Immature natural killer cell (primary cell): Measurements from ENCODE around the gene DUSP16. TPM values are rescaled to one million over a fixed set of nuclear protein-coding genes. Genes with fewer than 3 reads are reported as not detected.

Experiments used
- DNase-seq, 3 donors: peaks; one replicate each; pipeline ENCODE4 v3.0.0; 2022; ENCODE audit warnings: mixed read lengths in 1 of 3
- H3K27ac Mint-ChIP-seq, 6 donors: one replicate each; pipeline ENCODE4 v1.8.0; 2020; ENCODE audit warnings: mixed read lengths in 6 of 6, mild to moderate bottlenecking in 5 of 6, inconsistent platforms in 4 of 6, moderate library complexity in 3 of 6
- H3K27me3 Mint-ChIP-seq, 3 donors: one replicate each; pipeline ENCODE4 v1.8.0; 2020 to 2021; ENCODE audit warnings: low read depth in 3 of 3, mild to moderate bottlenecking in 3 of 3, mixed read lengths in 3 of 3, moderate library complexity in 3 of 3, inconsistent platforms in 1 of 3
- H3K36me3 Mint-ChIP-seq, 3 donors: one replicate each; pipeline ENCODE4 v1.8.0; 2020; ENCODE audit warnings: mixed read lengths in 3 of 3, inconsistent platforms in 2 of 3, mild to moderate bottlenecking in 2 of 3
- H3K4me1 Mint-ChIP-seq, 2 donors: one replicate each; pipeline ENCODE4 v1.8.0; 2020; ENCODE audit warnings: inconsistent platforms in 2 of 2, mild to moderate bottlenecking in 2 of 2, mixed read lengths in 2 of 2, moderate library complexity in 1 of 2
- H3K4me3 Mint-ChIP-seq, 5 donors: one replicate each; pipeline ENCODE4 v1.8.0; 2020; ENCODE audit warnings: mild to moderate bottlenecking in 5 of 5, mixed read lengths in 5 of 5, inconsistent platforms in 3 of 5, moderate library complexity in 3 of 5
- H3K9me3 Mint-ChIP-seq, 6 donors: one replicate each; pipeline ENCODE4 v1.8.0; 2020; ENCODE audit warnings: mild to moderate bottlenecking in 6 of 6, mixed read lengths in 6 of 6, inconsistent platforms in 4 of 6, moderate library complexity in 3 of 6
- polyA plus RNA-seq, 3 donors: library from polyadenylated mRNA; unstranded; fragments of 300-500 nt; fragmentation: Illumina TruSeq; gene quantifications; one replicate each; pipeline ENCODE4 v1.2.3, GENCODE V29; 2021

The DUSP16 gene
- polyA plus RNA-seq, 3 donors from 2014 or later, result 0.57 to 0.78 TPM; not detected in 1

- H3K4me1 Mint-ChIP-seq, result peaks cover 1 to 16% of the 10 kb centered on the region in 2 donors
- peaks cover 0 to 4% (median 0%) of the 10 kb centered on the region in 3 donors for H3K36me3 Mint-ChIP-seq
- peak overlapping the region in 1 of 6 donors; percentile 40 for H3K27ac Mint-ChIP-seq
- H3K4me3 Mint-ChIP-seq, result no peak overlapping the region
- H3K27me3 Mint-ChIP-seq, result no peaks in the 10 kb centered on the region
- no peak for DNase-seq
- no peaks in the 10 kb centered on the region for H3K9me3 Mint-ChIP-seq
Measured at GRCh38 chr12:12501121-12501520, 61.5 kb downstream of the DUSP16 start.

DNA sequence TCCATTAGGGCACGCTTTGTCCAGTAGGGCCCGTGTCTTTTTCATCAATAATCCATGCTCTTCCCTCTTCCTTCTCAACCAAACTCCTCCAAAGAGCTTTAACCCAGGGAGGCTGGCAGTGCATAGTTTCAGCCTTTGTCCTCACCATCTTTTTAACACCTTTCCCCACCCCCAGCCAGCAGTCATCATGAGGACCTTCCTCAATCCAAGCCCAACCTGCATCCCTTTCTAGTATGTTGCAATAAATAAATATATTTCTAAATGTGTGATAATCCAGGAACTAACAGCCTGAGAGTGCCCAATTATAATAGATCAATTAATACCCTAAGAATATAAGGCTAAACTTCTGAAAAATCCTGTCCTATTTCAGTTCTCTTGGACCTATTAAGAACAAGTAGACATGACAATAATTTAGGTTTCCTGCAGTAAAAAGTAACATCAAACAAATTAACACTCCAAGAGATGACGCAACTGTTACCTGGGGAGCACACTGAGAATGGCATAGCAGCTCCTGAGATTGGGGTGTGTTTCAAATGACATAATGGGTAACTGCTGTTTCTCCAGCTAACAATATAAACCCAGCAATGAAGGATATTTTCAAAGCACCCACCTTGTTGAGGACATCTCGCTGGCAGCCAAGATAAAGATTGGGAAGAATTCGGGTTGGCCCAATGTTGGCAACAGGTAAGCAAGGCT lies 62.6 kb downstream of the DUSP16 start:
- H3K4me3 Mint-ChIP-seq, result no peak overlapping the region
- DNase-seq, result no peak
- no peaks in the 10 kb centered on the region for H3K9me3 Mint-ChIP-seq
- peaks cover 0 to 5% (median 4%) of the 10 kb centered on the region in 3 donors for H3K36me3 Mint-ChIP-seq
- no peak overlapping the region for H3K27ac Mint-ChIP-seq
- peaks cover 0 to 6% of the 10 kb centered on the region in 2 donors for H3K4me1 Mint-ChIP-seq
- H3K27me3 Mint-ChIP-seq, result no peaks in the 10 kb centered on the region

DNA sequence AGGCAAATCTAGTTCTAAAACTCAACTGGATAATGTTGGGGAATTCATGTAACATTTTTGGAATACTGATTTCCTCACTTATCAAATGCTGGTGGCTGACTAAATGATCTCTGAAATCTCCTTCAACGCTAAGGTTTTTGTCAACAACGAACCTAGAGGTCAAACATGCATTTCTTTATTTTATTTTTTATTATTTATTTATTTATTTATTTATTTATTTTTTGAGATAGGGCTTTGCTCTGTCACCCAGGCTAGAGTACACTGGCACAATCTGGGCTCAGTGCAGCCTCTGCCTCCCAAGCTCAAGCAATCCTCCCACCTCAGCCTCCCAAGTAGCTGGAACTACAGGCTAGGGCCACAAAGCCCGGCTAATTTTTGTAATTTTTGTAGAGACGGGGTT lies 64.5 kb downstream of the DUSP16 start:
- no peaks in the 10 kb centered on the region for H3K27me3 Mint-ChIP-seq
- no peaks in the 10 kb centered on the region for H3K9me3 Mint-ChIP-seq
- no peak overlapping the region for H3K4me3 Mint-ChIP-seq
- H3K27ac Mint-ChIP-seq, result no peak overlapping the region
- peaks cover 0 to 5% (median 4%) of the 10 kb centered on the region in 3 donors for H3K36me3 Mint-ChIP-seq
- DNase-seq, result no peak
- peaks cover 0 to under 1% of the 10 kb centered on the region in 2 donors for H3K4me1 Mint-ChIP-seq

DNA sequence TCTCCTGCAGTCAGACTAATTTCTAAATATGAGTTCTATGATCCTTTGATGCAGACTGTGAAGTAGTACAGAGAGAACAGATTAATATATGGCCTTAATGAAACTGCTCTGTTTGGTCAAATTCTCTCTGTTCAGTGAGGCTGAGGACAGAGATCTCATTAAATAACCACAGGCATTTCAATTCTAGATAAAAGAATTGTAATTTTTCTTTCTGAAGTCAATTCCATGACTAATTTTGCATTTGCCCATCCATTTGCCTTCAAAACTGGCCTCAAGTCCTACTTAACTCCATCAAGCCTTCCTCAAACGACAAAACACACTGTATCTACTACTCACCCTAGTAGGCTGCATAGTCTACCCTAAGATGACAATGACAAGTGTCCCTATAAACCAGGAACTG lies 67.1 kb downstream of the DUSP16 start:
- no peak for DNase-seq
- Mint-ChIP-seq H3K4me3 (no peak overlapping the region), H3K36me3 (peaks cover 0 to 5% (median 4%) of the 10 kb centered on the region in 3 donors), H3K27me3 (no peaks in the 10 kb centered on the region), H3K4me1 (no peaks in the 10 kb centered on the region), H3K27ac (peak overlapping the region in 1 of 6 donors; percentile 21), H3K9me3 (no peaks in the 10 kb centered on the region)

DNA sequence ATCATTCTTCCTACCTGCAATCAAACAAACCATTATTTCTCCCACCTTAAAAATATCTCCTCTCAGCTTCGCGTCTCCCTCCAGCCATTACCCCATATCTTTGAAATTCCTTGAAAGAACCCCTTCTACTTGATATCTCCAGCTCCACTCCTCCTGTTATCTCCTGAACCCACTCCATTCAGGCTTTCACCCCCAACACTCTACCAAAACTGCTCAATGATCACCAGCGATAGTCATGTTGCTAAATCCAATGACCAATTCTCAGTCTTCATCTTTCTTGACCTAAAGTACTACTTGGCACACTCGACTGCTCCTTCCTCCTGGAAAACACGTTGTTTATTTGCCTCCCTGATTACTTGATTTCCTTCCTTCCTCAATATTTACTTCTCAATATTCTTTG lies 70.1 kb downstream of the DUSP16 start:
- Mint-ChIP-seq H3K4me1 (no peaks in the 10 kb centered on the region), H3K36me3 (peaks cover 0 to 5% (median 0%) of the 10 kb centered on the region in 3 donors)

DNA sequence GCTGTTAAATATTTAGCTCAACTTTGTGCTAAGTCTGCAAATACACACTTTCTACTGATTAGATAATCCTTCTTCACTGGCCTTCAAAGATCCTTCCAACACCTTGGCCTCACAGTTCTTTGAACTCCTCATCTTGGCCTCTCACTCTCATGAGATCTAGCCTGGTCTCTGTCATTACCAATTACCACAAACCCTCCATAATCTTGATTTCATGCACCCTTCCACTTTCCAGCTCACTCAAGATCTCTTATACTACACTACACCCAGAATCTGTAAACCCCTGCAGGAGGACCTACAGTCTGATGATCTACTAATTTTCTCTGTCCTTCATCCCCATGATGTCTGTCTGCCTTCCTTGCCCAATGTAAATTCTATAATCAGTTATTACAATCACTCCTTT lies 71.1 kb downstream of the DUSP16 start:
- no peak overlapping the region for H3K27ac Mint-ChIP-seq
- no peaks in the 10 kb centered on the region for H3K9me3 Mint-ChIP-seq
- H3K27me3 Mint-ChIP-seq, result peaks cover 0 to 2% (median 0%) of the 10 kb centered on the region in 3 donors
- H3K4me3 Mint-ChIP-seq, result no peak overlapping the region
- H3K4me1 Mint-ChIP-seq, result no peaks in the 10 kb centered on the region
- H3K36me3 Mint-ChIP-seq, result peaks cover 0 to 5% (median 0%) of the 10 kb centered on the region in 3 donors
- DNase-seq, result no peak

More for the DNA sequence above, 70.1 kb downstream of the DUSP16 start:
- Mint-ChIP-seq H3K27ac (no peak overlapping the region), H3K9me3 (no peaks in the 10 kb centered on the region), H3K4me3 (no peak overlapping the region), H3K27me3 (peaks cover 0 to 2% (median 0%) of the 10 kb centered on the region in 3 donors)
- DNase-seq, result no peak

DNA sequence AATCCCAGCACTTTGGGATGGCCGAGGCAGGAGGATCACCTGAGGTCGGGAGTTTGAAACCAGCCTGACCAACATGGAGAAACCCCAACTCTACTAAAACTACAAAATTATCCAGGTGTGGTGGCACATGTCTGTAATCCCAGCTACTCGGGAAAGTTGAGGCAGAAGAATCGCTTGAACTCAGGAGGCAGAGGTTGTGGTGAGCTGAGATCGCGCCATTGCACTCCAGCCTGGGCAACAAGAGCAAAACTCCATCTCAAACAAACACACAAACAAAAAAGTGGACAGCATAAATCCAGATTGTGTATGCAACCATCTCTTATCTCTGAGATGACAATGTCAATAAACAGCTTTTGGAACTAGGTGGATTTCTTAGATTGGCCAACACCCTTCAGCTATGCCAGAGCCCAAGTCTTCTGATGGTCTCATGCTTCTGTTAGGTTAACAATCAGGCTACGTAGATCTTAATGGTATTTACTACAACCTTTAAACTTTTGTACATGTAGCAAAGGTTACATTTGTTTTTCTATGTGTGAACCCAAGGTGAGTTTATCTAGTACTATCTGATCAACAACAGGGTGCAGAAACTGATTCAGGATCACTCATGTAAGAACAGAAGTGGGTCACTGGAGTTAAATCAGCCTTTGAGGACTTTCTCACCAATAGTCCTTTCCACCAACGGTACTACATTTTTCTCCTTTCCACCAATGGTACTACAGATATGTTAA lies 73.7 kb downstream of the DUSP16 start:
- Mint-ChIP-seq H3K4me3 (no peak overlapping the region), H3K27ac (no peak overlapping the region), H3K27me3 (peaks cover 0 to 2% (median 0%) of the 10 kb centered on the region in 3 donors), H3K36me3 (peaks cover 0 to 2% (median 0%) of the 10 kb centered on the region in 3 donors), H3K9me3 (no peaks in the 10 kb centered on the region), H3K4me1 (no peaks in the 10 kb centered on the region)
- DNase-seq, result no peak

DNA sequence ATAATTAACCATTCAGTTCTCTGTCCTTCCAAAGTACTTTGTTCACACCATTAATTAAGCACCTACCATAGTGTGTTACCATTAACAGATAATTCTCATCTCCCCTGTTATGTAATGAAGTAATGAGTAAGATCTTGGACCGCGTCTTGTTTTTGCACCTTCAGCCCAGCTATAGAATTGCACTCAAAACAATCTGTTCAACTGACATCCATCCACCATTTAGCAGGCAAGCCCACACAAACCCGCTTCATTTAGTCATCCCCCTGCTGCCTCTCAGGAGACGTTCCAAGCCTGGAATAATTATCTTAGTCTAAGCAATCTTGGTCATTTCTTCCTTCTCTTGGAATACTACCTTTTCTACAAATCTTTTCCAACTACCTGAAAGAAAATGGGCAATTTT lies 74.4 kb downstream of the DUSP16 start:
- peak overlapping the region in 2 of 6 donors; percentile 3 to 5 for H3K27ac Mint-ChIP-seq
- peaks cover 0 to 4% (median 0%) of the 10 kb centered on the region in 3 donors for H3K36me3 Mint-ChIP-seq

GRCh38 chr12:12487490-12487889 lies 75.2 kb downstream of the DUSP16 start:
- Mint-ChIP-seq H3K27me3 (peaks cover 0 to 2% (median 0%) of the 10 kb centered on the region in 3 donors), H3K36me3 (peaks cover 0 to 4% (median under 1%) of the 10 kb centered on the region in 3 donors), H3K4me3 (no peak overlapping the region), H3K27ac (peak overlapping the region in 1 of 6 donors; percentile 47), H3K9me3 (no peaks in the 10 kb centered on the region), H3K4me1 (peaks cover under 1 to 1% of the 10 kb centered on the region in 2 donors)
- no peak for DNase-seq

More for the DNA sequence above, 74.4 kb downstream of the DUSP16 start:
- DNase-seq, result no peak
- peaks cover 0 to 2% (median 0%) of the 10 kb centered on the region in 3 donors for H3K27me3 Mint-ChIP-seq
- no peaks in the 10 kb centered on the region for H3K9me3 Mint-ChIP-seq
- H3K4me3 Mint-ChIP-seq, result no peak overlapping the region
- H3K4me1 Mint-ChIP-seq, result no peaks in the 10 kb centered on the region

DNA sequence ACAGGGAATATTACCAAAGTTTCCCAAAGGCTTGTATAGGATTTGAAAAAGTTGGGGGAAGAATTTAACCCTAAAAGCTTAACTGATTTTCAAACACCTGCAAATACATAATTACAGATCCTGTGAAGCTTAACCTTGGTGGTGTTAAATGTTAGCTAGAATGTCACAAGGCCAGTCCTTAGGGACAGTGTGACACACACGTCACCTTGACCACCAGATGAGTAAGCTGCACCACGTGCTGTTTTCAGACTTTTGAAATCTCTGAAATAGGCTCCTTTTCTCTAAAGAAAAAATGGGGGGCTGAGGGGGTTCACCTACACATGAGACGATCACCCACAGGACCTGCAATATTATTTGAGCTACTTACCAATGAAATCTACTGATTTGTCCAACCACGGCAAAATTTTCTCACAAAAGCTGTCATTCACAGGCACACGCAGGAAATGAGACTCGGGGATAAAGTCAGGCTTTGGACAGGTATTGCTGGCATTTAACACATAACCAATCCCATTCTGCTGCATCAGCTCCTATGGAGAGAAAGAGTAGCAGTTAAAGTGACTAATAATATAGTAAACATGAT lies 75.9 kb downstream of the DUSP16 start:
- H3K27ac Mint-ChIP-seq, result peak overlapping the region in 2 of 6 donors; percentile 28 to 31
- peaks cover 7 to 9% of the 10 kb centered on the region in 2 donors for H3K4me1 Mint-ChIP-seq
- H3K36me3 Mint-ChIP-seq, result peaks cover 0 to 6% (median 4%) of the 10 kb centered on the region in 3 donors
- no peak overlapping the region for H3K4me3 Mint-ChIP-seq
- peaks cover 0 to 3% (median 2%) of the 10 kb centered on the region in 3 donors for H3K27me3 Mint-ChIP-seq
- DNase-seq, result no peak
- H3K9me3 Mint-ChIP-seq, result no peaks in the 10 kb centered on the region

DNA sequence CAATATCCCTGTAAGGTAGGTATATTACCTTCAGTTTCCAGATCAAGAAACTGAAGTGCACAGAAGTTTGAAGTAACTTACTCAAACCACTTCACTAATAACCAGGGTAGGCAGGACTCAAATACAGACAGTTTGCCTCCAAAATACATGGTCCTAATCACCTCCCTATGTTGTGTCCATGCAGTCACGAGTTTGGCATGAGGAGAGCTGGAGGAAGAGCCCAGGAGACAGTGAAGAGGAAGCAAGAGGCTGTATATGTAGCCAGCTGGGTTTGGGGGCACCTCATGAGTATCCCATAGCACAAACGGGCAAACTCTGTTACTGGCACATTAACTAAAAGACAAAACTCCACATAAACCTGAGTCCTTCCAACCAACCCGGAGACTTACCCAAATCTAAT lies 79.2 kb downstream of the DUSP16 start:
- no peak for DNase-seq
- Mint-ChIP-seq H3K9me3 (no peaks in the 10 kb centered on the region), H3K27ac (peak overlapping the region in 3 of 6 donors; percentile 25 to 57 (median 51)), H3K4me1 (peaks cover 9 to 12% of the 10 kb centered on the region in 2 donors), H3K4me3 (no peak overlapping the region), H3K27me3 (peaks cover 0 to 3% (median 2%) of the 10 kb centered on the region in 3 donors), H3K36me3 (peaks cover 0 to 10% (median 4%) of the 10 kb centered on the region in 3 donors)

DNA sequence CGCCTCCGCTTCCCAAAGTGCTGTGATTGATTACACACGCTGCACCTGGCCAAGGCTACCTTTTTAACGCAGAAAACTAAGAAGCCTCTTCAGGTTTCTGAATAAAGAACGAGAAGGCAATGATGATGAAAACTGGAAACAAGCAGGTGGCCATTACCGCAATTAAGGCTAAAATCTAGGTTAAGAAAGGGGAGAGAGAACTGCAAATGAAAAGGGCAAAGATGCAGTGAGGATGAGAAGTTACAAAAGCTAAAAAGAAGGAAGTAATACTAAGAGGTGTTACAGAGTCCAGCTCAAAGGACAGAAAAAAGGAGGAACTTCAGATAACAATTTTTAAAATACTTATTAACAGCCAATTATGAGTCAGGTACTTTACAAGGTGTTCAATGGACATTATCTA lies 79.7 kb downstream of the DUSP16 start:
- H3K9me3 Mint-ChIP-seq, result no peaks in the 10 kb centered on the region
- H3K4me1 Mint-ChIP-seq, result peaks cover 9 to 12% of the 10 kb centered on the region in 2 donors
- no peak for DNase-seq
- peaks cover 0 to 10% (median 4%) of the 10 kb centered on the region in 3 donors for H3K36me3 Mint-ChIP-seq
- peak overlapping the region in 1 of 5 donors; percentile 27 for H3K4me3 Mint-ChIP-seq
- peak overlapping the region in 5 of 6 donors; percentile 21 to 90 (median 78) for H3K27ac Mint-ChIP-seq
- peaks cover 0 to 3% (median 2%) of the 10 kb centered on the region in 3 donors for H3K27me3 Mint-ChIP-seq

DNA sequence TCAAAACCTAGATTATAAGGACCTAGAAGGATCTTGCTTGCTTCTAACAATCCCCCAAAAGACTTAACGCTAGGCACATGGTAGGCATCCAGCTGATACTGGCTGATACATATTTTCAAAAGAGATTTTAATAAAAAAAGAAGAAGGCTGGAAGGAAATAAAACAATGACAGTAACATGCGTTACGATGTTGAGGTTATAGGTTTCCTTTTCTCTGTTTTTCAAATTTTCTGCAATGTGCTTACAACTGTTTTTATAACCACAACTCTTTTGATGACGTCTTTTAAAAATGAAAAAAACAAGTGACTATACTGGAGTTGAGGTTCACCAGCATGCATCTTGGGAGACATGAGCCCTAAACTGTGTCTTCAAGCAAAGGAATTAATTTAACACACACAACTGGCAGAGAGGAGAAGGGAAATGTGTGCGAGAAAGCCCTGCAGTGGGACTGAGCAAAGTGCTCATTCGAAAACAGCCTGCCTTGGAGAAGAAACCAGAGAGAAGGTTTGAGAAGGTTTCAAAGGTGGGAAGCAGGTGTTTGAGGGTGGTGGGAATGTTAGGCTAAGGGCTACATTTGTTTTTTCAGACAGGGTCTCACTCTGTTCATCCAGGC lies 80.4 kb downstream of the DUSP16 start:
- Mint-ChIP-seq H3K36me3 (peaks cover 0 to 13% (median 11%) of the 10 kb centered on the region in 3 donors), H3K4me1 (peaks cover 9 to 12% of the 10 kb centered on the region in 2 donors)

More for the DNA sequence above, 80.4 kb downstream of the DUSP16 start:
- Mint-ChIP-seq H3K27ac (peak overlapping the region; percentile 43 to 95 (median 82)), H3K4me3 (peak overlapping the region in 3 of 5 donors; percentile 1 to 46 (median 34)), H3K9me3 (no peaks in the 10 kb centered on the region), H3K27me3 (peaks cover 0 to 3% (median 0%) of the 10 kb centered on the region in 3 donors)
- peak; percentile 28 to 71 (median 34) for DNase-seq
